Peyer's patch (tissue), 4 donors: ENCODE data around the gene ZNF483.

Experiments
- CTCF ChIP-seq, 6 experiments: fragments of 450-650 bp in 4 of 6; fragments of 200-600 bp in 2 of 6; sonication (generic) in 1 of 6; IDR thresholded peaks; one replicate each; pipeline ENCODE4 v1.5.1; 2017 to 2019; ENCODE audit warnings: antibody characterized with exemption in 6 of 6, mild to moderate bottlenecking in 3 of 6, moderate library complexity in 1 of 6
- POLR2A ChIP-seq, 2 donors: fragments of 450-650 bp; IDR thresholded peaks; one replicate each; pipeline ENCODE4 v1.5.1; 2017; ENCODE audit warnings: antibody characterized with exemption in 2 of 2, mild to moderate bottlenecking in 2 of 2, moderate library complexity in 2 of 2

DNA sequence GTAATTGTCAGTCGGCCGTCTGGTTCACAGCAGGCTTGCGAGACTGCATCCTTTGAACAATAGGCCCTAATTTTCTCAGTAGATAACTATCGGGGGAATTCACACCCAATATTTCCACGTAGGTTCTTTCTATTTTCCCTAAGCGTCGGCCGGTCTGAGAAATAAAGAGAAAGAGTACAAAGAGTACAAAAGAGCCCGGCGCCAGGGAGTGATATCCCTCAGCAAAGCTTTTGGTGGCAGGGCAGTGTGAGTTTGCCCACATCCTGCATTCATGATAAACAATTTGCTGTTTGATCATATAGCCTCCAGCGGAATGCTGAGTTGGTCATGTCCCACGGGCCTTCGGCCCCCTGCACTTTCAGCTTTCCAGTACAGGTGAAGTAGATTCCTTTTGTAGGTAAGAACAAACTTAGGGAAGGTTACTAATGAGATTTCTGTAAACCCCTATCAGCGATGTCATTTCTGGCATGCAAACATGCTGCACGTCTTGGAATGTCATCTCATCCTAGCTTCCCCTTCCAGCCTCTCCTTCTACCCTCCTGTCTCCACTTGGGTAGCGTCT, 79.2 kb downstream of the ZNF483 start:
- no peak for TF ChIP-seq CTCF (IDR thresholded peaks at IDR 0.05)
- no peak for TF ChIP-seq POLR2A (IDR thresholded peaks at IDR 0.05)
